Measurements from ENCODE around the gene CD200. TPM values are rescaled to one million over a fixed set of nuclear protein-coding genes. Genes with fewer than 3 reads are reported as not detected.

Gene CD200
- total RNA-seq, 4 donors from 2014 or later, result 1.1 to 4.1 (median 3.6) TPM; not detected in 1

DNA sequence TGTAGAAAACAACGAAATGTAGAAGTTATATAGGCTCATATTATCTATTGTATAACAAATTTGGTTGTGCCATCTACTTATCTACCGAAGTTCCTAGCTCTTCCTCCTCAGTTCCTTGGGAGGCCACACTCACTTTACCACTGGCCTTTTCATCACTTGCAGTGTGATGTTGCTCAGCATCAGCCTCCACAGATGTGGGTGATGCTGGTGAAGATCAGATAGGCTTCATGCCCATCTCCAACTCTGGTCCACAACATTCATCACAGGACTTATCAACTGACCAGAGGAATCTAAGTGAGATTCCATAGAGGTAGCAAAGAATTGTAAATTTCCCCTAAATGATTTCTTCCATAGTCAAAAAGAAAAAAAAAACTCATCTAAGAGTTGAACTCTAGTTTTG lies 8.4 kb downstream of the CD200 start:
- no peak overlapping the region for H3K4me3 ChIP-seq
- H3K36me3 ChIP-seq, result no peaks in the 10 kb centered on the region
- in situ Hi-C loops (cut with MboI; ENCODE audit: low pct_ligation_motif_present in 1 of 4, low pct_unique_long_range_greater_than_20kb in 1 of 4, low sequenced_read_pairs in 3 of 4), result no loop called here
- 86 to 97% methylated on average over 2 of the region's 2 CpGs for WGBS, 2 donors (ENCODE audit: low coverage in 1 of 2)
- TF ChIP-seq POLR2A (IDR thresholded peaks at IDR 0.05) (no peak), POLR2AphosphoS5 (IDR thresholded peaks at IDR 0.05) (no peak), EP300 (IDR thresholded peaks at IDR 0.05; ENCODE audit: low read depth) (no peak)
- TF ChIP-seq, protein P1, sequence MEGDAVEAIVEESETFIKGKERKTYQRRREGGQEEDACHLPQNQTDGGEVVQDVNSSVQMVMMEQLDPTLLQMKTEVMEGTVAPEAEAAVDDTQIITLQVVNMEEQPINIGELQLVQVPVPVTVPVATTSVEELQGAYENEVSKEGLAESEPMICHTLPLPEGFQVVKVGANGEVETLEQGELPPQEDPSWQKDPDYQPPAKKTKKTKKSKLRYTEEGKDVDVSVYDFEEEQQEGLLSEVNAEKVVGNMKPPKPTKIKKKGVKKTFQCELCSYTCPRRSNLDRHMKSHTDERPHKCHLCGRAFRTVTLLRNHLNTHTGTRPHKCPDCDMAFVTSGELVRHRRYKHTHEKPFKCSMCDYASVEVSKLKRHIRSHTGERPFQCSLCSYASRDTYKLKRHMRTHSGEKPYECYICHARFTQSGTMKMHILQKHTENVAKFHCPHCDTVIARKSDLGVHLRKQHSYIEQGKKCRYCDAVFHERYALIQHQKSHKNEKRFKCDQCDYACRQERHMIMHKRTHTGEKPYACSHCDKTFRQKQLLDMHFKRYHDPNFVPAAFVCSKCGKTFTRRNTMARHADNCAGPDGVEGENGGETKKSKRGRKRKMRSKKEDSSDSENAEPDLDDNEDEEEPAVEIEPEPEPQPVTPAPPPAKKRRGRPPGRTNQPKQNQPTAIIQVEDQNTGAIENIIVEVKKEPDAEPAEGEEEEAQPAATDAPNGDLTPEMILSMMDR (IDR thresholded peaks at IDR 0.05), result no peak
- intact Hi-C loops (cut with DNase I; ENCODE audit: low total_unique reads), result no loop called here
- H3K9me3 ChIP-seq, result peaks cover 0 to 3% of the 10 kb centered on the region in 2 donors
- peaks cover 0 to 9% (median 2%) of the 10 kb centered on the region in 4 donors for H3K4me1 ChIP-seq
- H3K27me3 ChIP-seq, result no peaks in the 10 kb centered on the region
- no peak for DNase-seq
- H3K27ac ChIP-seq, result no peak overlapping the region

DNA sequence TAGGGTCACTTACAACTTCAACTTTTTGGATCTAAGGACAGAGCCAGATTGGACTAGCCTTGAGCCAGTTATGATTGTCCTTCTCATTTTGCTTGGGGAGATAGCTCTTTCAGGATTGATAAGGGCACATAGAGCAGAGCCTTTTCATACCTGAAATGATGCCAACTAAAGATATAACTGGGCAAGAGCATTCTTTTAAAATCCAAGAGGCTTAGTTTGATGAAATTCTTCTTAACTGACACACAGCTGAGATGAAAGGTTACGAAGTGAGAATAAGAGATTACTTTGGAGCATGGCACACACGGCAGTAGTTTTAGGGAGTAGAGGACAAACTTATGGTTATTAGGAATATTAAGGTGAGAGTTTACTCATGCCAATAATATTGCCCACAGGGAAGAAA lies 12.7 kb downstream of the CD200 start:
- TF ChIP-seq POLR2A (IDR thresholded peaks at IDR 0.05), result no peak
- TF ChIP-seq, protein P1 (IDR thresholded peaks at IDR 0.05), result no peak
- no peak for TF ChIP-seq POLR2AphosphoS5 (IDR thresholded peaks at IDR 0.05)
- TF ChIP-seq EP300 (IDR thresholded peaks at IDR 0.05; ENCODE audit: low read depth), result no peak
- intact Hi-C loops (cut with DNase I; ENCODE audit: low total_unique reads) (loop anchor here (5.0 kb wide), 1 partner anchor 1573 kb away; no protein-coding TSS in a partner anchor), in situ Hi-C loops (cut with MboI; ENCODE audit: low pct_ligation_motif_present in 1 of 4, low pct_unique_long_range_greater_than_20kb in 1 of 4, low sequenced_read_pairs in 3 of 4) (no loop called here)
- Histone ChIP-seq H3K4me1 (peaks cover 0 to 5% (median 2%) of the 10 kb centered on the region in 4 donors), H3K4me3 (no peak overlapping the region), H3K36me3 (no peaks in the 10 kb centered on the region), H3K27ac (no peak overlapping the region), H3K27me3 (no peaks in the 10 kb centered on the region), H3K9me3 (peaks cover 0 to 3% of the 10 kb centered on the region in 2 donors)
- no peak for DNase-seq
- 47 to 100% methylated on average over 2 of the region's 2 CpGs for WGBS, 2 donors (ENCODE audit: low coverage in 1 of 2)

DNA sequence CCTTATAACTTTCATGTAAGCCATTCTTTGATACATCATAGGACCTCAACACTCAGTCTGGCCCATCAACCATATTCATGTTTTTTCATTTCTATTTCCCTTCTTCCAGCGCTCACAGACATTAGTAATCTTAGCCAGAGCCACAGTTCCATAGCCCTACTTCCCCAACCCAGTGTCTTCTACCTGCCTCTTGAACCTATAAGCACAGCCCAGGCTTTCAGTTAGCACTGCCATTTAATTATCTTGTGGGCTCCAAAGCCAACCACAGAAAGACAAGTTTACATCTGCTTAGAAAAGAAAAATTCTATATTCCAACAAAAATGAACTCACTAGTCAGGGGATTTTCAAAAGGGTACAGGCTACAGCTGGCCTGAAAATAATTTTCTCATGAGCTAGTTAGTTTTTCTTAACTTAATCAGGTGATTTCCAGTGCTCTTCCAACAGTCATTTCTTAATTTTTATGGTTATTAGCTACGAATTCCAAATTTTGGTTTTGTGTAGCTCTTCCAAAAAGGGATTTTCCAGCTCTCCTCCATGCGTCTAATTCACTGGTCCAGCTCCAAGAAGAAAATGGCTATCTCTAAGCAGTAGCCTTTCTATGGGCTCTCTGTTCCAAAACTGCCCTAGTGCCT lies 13.7 kb downstream of the CD200 start:
- no peak for TF ChIP-seq POLR2AphosphoS5 (IDR thresholded peaks at IDR 0.05)
- Histone ChIP-seq H3K27ac (no peak overlapping the region), H3K36me3 (no peaks in the 10 kb centered on the region), H3K4me3 (no peak overlapping the region), H3K4me1 (peaks cover 0 to 5% (median 2%) of the 10 kb centered on the region in 4 donors), H3K9me3 (peaks cover 0 to 3% of the 10 kb centered on the region in 2 donors), H3K27me3 (no peaks in the 10 kb centered on the region)
- no peak for DNase-seq
- in situ Hi-C loops (cut with MboI; ENCODE audit: low pct_ligation_motif_present in 1 of 4, low pct_unique_long_range_greater_than_20kb in 1 of 4, low sequenced_read_pairs in 3 of 4), result no loop called here
- WGBS, 2 donors (ENCODE audit: low coverage in 1 of 2), result 66 to 75% methylated on average over 3 of the region's 3 CpGs
- intact Hi-C loops (cut with DNase I; ENCODE audit: low total_unique reads), result loop anchor here (5.0 kb wide), 1 partner anchor 1574 kb away; no protein-coding TSS in a partner anchor

DNA sequence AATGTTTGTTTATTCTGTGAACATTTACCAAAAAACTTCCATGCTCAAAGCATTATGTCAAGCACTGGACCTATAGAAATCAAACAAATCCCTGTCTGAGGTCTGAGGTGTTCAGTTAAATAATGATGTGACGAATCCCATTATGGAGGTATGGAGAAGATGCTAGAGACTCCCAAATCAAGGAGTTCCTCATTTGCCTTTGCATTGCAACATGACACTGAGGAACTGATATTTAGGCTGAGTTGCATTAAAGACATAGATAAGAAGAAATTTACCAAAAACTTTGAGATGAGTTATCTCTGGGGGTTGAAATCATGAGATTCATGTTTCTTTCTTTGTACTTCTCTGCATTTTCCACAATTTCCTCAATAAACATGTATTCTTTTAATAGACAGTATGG lies 16.0 kb downstream of the CD200 start:
- Histone ChIP-seq H3K27ac (no peak overlapping the region), H3K36me3 (no peaks in the 10 kb centered on the region), H3K4me1 (peaks cover 0 to 4% (median 1%) of the 10 kb centered on the region in 4 donors), H3K4me3 (no peak overlapping the region), H3K9me3 (no peaks in the 10 kb centered on the region), H3K27me3 (no peaks in the 10 kb centered on the region)
- intact Hi-C loops (cut with DNase I; ENCODE audit: low total_unique reads), result loop anchor here (5.0 kb wide), 1 partner anchor 1577 kb away; no protein-coding TSS in a partner anchor
- in situ Hi-C loops (cut with MboI; ENCODE audit: low pct_ligation_motif_present in 1 of 4, low pct_unique_long_range_greater_than_20kb in 1 of 4, low sequenced_read_pairs in 3 of 4), result no loop called here
- WGBS, 2 donors (ENCODE audit: low coverage in 1 of 2), result 80 to 100% methylated on average over 1 of the region's 1 CpG
- TF ChIP-seq POLR2AphosphoS5 (IDR thresholded peaks at IDR 0.05), result no peak
- TF ChIP-seq POLR2A (IDR thresholded peaks at IDR 0.05), result no peak
- TF ChIP-seq, protein P1 (IDR thresholded peaks at IDR 0.05), result no peak
- TF ChIP-seq EP300 (IDR thresholded peaks at IDR 0.05; ENCODE audit: low read depth), result no peak
- DNase-seq, result no peak

Measured in transverse colon (tissue), 4 donors.